AG10803 (cell line): ENCODE measurements around the gene DNAH10.

Experiments used
- DNase-seq: peaks from one replicate; pipeline ENCODE4 v3.0.0; 2010; ENCODE audit warnings: low read depth
- H3K4me3 ChIP-seq: 2 replicates; pipeline ENCODE4 v1.5.1; 2011; ENCODE audit warnings: mild to moderate bottlenecking, low read length, control low read depth
- CTCF ChIP-seq: conservative IDR thresholded peaks from 2 replicates; pipeline ENCODE4 v1.5.1; 2011; ENCODE audit warnings: mild to moderate bottlenecking, low read length, control low read depth, inconsistent platforms

DNAH10 gene

DNA sequence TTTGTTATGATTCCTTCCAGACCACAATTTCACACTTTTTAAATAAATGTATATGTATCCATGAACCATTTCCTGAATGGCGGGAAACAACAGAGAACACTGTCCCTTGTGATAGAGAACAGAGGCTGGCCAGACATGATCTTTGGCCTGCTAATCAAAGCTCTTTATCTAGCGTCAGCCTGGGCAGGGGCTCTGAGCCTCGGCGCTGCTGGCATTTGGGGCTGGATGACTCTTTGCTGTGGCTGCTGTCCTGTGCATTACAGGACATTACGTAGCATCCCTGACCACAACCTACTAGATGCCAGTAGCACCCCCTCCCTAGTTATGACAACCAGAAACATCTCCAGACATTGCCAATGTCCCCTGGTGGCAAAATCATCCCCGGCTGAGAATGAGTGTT, 77.7 kb downstream of the DNAH10 start:
- TF ChIP-seq CTCF: no peak
- no peak for DNase-seq
- no peak overlapping the region for H3K4me3 ChIP-seq

- H3K4me3 ChIP-seq: no peak overlapping the region
- TF ChIP-seq CTCF: no peak
- DNase-seq: no peak
Observed at GRCh38 chr12:123840765-123841425, 78.8 kb downstream of the DNAH10 start.

GRCh38 chr12:123843912-123844748, 82.0 kb downstream of the DNAH10 start:
- H3K4me3 ChIP-seq: no peak overlapping the region
- DNase-seq: no peak
- no peak for TF ChIP-seq CTCF

DNA sequence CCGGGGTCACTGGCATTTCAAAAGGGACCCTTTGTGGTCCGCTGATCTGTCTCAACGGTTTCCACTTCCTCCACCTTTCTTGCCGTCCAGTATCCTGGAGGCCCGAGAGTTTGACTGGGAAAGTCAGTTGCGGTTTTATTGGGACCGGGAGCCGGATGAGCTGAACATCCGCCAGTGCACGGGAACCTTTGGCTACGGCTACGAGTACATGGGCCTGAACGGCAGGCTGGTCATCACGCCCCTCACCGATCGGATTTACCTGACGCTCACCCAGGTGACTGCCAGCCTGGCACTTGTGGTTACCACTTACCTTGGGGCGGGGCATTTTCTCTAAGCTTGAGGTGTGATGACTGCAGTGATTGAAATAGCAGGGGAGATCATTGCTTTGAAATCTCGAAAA, 83.8 kb downstream of the DNAH10 start:
- no peak for TF ChIP-seq CTCF
- no peak for DNase-seq
- no peak overlapping the region for H3K4me3 ChIP-seq

DNA sequence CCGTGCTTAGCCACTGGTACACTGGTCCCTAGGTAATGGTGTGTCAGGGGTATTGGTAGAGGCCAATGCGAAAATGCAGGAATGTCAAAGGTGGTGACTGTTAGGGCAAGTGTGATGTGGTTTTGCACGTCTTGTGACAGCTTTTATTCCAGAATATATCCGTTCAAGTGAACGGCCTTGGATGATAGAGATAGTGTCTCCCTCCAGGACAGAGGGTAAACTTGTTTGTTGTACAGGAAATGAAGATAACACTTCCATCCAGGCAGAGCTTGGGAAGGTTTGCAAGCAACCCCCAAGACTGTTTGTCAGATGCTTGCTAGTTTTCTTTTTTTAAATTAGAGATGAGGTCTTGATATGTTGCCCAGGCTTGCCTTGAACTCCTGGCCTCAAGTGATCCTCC, 84.2 kb downstream of the DNAH10 start:
- no peak for TF ChIP-seq CTCF
- DNase-seq: no peak
- H3K4me3 ChIP-seq: no peak overlapping the region

GRCh38 chr12:123847019-123847418, 84.9 kb downstream of the DNAH10 start:
- TF ChIP-seq CTCF: no peak
- no peak for DNase-seq
- no peak overlapping the region for H3K4me3 ChIP-seq

- TF ChIP-seq CTCF: no peak
- DNase-seq: no peak
- H3K4me3 ChIP-seq: no peak overlapping the region
Observed at GRCh38 chr12:123847876-123848275, 85.8 kb downstream of the DNAH10 start.
